ENCODE results near the gene DCAF16.
"Not testable (repeated sequence)": the region's sequence is repeated elsewhere in the genome, so short reads cannot be mapped to it uniquely, and the experiment has no call there.

The DCAF16 gene

GRCh38 chr4:17810260-17811077 lies at the start of gene DCAF16, which contains the start of gene NCAPG:
TSS of gene DCAF16 (minus strand) at chr4:17810757. CDS start at chr4:17804141, 6,616 bp downstream.
TSS of gene NCAPG (plus strand) at chr4:17810979. CDS start at chr4:17811078, 99 bp downstream.
- DNase-seq (ENCODE audit: low read depth in 3 of 3), result peak; percentile 96 to 98 (median 98)

- DNase-seq (ENCODE audit: low read depth in 3 of 3), result no peak
Measured at GRCh38 chr4:17859793-17860406, 49.3 kb upstream of the DCAF16 start.

GRCh38 chr4:17854036-17854435 lies 43.5 kb upstream of the DCAF16 start:
- no peak for DNase-seq (ENCODE audit: low read depth in 3 of 3)

GRCh38 chr4:17851959-17852358 lies 41.4 kb upstream of the DCAF16 start:
- DNase-seq (ENCODE audit: low read depth in 3 of 3), result no peak

- not testable (repeated sequence) for DNase-seq (ENCODE audit: low read depth in 3 of 3)
Measured at GRCh38 chr4:17850295-17850694, 39.7 kb upstream of the DCAF16 start.

- DNase-seq (ENCODE audit: low read depth in 3 of 3), result no peak
Measured at GRCh38 chr4:17846266-17846665, 35.7 kb upstream of the DCAF16 start.

- no peak for DNase-seq (ENCODE audit: low read depth in 3 of 3)
Measured at GRCh38 chr4:17823871-17824669, 13.5 kb upstream of the DCAF16 start.

- no peak for DNase-seq (ENCODE audit: low read depth in 3 of 3)
Measured at GRCh38 chr4:17817027-17817426, 6.5 kb upstream of the DCAF16 start.

GRCh38 chr4:17816142-17816541 lies 5.6 kb upstream of the DCAF16 start:
- DNase-seq (ENCODE audit: low read depth in 3 of 3), result no peak

GRCh38 chr4:17814140-17814539 lies 3.6 kb upstream of the DCAF16 start:
- no peak for DNase-seq (ENCODE audit: low read depth in 3 of 3)

- DNase-seq (ENCODE audit: low read depth in 3 of 3), result no peak
Measured at GRCh38 chr4:17812801-17813200, 2.2 kb upstream of the DCAF16 start.

- DNase-seq (ENCODE audit: low read depth in 3 of 3), result no peak
Measured at GRCh38 chr4:17812125-17812524, 1.6 kb upstream of the DCAF16 start.

GRCh38 chr4:17811078-17811603 lies 584 bp upstream of the DCAF16 start:
- no peak for DNase-seq (ENCODE audit: low read depth in 3 of 3)

GRCh38 chr4:17809667-17810066 lies 890 bp downstream of the DCAF16 start:
- no peak for DNase-seq (ENCODE audit: low read depth in 3 of 3)

GRCh38 chr4:17807446-17807845 lies 3.1 kb downstream of the DCAF16 start:
- DNase-seq (ENCODE audit: low read depth in 3 of 3), result no peak

- no peak for DNase-seq (ENCODE audit: low read depth in 3 of 3)
Measured at GRCh38 chr4:17805580-17806155, 4.9 kb downstream of the DCAF16 start.

GRCh38 chr4:17797808-17798207 lies 12.7 kb downstream of the DCAF16 start:
- DNase-seq (ENCODE audit: low read depth in 3 of 3), result no peak

GRCh38 chr4:17794730-17795129 lies 15.8 kb downstream of the DCAF16 start:
- DNase-seq (ENCODE audit: low read depth in 3 of 3), result no peak

- DNase-seq (ENCODE audit: low read depth in 3 of 3), result no peak
Measured at GRCh38 chr4:17788956-17789355, 21.6 kb downstream of the DCAF16 start.

- no peak for DNase-seq (ENCODE audit: low read depth in 3 of 3)
Measured at GRCh38 chr4:17787315-17787714, 23.2 kb downstream of the DCAF16 start.

- no peak for DNase-seq (ENCODE audit: low read depth in 3 of 3)
Measured at GRCh38 chr4:17786567-17786966, 24.0 kb downstream of the DCAF16 start.

GRCh38 chr4:17785858-17786257 lies 24.7 kb downstream of the DCAF16 start:
- no peak for DNase-seq (ENCODE audit: low read depth in 3 of 3)

All from stimulated activated CD4-positive, alpha-beta T cell treated with anti-CD3 and anti-CD28 coated beads, TNF-alpha, amount 100 ng/mL, for 4 hours (primary cell).